Right lung (tissue), 5 donors: ENCODE measurements around the gene LPAR3. TPM values are rescaled to one million over a fixed set of nuclear protein-coding genes. Genes with fewer than 3 reads are reported as not detected.
A peak's percentile ranks its signal among the peaks of the same experiment; 100 is the strongest.

Experiments used
- DNase-seq, 2 donors: peaks; one replicate each; pipeline ENCODE4 v3.0.0-alpha.2; 2013
- polyA plus RNA-seq, 5 donors: library from polyadenylated mRNA; unstranded; fragments of 120-200 nt; gene quantifications; one replicate each; pipeline versions ENCODE4 v1.2.1 to v1.2.3, GENCODE V29; 2013; ENCODE audit warnings: inconsistent platforms in 1 of 5, low replicate concordance in 1 of 5; ENCODE audit not compliant: insufficient read length in 5 of 5, insufficient read depth in 1 of 5

LPAR3 gene
- polyA plus RNA-seq, 5 donors: 1.1 to 3.2 (median 2.1) TPM

DNA sequence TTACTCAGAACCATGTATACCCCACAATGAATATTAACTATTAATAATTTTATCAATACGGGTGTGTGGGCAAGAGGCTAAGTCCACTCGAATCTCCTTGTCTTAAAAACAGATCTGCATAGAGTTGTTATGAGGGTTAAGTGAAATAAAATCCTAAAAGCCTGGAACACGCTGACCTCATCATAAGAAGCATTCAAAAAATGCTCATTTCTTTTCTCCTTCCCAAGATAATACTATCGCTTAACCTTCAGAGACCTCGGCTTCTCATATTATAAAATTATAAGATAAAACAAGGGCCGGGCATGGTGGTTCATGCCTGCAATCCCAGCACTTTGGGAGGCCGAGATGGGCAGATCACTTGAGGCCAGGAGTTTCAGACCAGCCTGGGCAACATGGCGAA lies 35.1 kb downstream of the LPAR3 start:
- no peak for DNase-seq

DNA sequence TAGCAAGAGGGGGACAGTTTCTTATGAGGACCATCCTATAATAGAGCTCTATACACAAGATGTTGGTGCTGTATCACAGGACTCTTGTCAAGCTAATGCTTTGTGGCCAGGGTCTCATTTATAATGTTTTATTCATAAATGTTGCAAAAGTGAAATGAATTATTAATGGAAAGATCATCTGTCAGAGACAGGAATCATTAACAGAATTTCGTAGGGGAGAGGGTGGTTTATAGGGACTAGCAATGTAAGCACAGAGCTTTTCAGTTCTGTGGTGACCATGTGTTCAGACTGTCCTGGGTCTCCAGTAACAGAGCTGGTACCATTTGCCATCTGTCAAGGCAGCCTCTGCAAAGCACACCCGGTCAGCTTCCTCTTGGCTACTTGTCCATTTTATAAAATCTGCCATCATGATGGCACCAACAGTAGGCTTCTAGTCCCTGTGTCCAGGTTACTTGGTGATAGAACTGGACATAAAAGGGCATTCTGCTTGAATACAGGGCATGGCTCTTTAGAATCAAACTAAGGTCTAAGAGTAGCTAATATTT lies 36.2 kb downstream of the LPAR3 start:
- DNase-seq: no peak

DNA sequence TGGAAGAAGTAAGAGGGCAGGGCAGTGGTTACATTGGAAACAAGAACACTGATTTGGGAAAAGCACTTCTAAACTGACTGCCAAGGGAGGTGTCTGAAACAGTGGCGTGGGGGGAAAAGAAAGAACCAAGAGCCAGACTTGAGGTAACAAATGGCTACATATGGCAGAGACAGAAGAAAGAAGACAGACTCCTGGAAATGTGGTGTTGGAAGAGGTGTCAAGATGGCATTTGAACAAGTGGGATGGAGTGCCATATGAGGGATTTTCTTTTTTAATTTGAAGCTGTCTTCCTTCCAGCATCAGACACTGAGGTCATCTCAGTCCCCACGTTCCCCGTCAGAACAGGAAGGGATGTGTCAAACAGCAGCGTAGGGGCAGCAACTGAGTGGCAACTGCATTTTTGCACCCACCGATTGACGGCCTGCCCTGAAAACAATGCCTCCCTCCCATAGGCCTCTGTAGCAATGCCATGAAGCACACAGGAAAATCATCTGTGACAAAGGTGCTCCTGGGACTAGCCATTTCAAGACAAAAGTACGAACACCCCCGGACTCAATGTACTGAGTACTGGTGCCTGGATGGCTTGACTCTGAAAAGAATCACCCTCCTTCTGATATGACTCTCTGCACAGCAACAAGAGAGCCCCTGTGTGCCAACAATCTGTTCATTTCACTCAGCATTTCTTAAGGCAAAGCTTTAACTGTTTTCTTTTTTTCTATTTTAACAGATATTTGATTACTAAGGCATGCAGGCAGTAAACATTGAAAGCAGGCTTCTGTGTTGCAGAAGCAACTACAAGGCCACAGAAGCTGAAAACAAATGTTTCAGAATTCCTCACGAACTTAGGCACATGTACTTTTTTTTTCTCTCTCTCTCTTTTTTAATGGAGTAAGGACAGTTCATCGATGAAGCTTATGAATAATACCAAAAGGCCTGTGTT lies 37.0 kb downstream of the LPAR3 start:
- no peak for DNase-seq

DNA sequence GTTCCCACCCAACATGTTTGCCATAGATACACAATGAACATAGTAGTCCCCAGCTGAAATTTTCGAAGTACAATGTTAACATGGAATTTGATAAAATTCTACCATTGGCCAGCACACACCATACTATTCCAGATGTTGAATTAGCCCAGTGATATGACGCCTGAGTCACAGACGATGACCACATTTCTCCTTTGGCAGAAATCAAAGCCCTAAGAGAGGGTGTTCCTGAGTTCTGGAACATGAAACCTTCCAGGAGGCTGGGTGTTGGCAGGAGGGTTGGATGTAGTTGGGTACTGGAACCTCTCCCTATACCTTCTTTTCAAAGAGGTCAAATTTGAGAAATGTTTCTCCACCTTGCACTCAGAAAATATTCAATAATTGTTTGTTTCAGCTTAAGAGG lies 37.8 kb downstream of the LPAR3 start:
- DNase-seq: no peak

DNA sequence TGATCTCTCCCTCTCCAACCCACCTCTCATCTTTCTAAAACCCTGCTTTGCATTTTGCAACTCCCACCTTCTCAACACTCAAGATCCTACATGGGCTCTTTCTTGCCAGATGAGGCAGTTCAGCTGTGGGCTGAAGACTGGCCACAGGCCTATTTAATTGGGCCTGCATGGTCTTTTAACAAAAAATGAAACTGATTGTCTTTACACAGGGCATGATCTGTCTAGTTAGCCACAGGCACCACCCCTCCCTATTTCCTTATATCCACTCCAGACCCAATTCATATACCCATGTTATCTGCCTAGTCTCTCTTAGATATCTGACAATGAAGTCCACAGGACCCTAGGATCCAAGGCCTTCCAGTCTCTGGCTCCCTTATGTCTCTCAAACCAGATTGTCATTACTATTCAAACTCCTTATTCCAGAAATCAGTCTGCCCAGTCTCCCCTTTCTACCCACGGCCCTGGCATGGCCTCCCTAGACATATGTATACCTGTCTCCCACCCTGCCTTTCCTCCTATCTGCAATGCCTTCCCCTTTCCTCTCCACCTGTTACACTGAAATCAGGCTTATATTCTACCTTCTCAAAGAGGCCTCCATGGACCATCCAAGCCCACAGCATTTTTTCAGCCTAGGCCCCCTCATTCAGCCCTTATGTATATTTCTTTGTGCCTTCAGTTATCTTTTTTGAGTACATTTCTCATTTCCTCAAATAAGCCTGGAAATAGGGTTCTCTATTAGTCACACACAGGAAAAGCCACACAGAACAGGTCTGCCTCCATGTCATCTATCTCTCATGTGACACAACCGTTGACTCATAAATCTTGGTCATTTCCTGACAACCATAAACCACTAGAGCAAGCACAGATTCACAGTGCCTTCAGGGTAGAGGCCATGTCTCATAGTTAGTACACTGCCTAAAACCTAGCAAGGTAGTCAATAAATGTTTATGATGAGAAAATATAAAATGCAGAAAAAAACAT lies 39.0 kb downstream of the LPAR3 start:
- DNase-seq: no peak

DNA sequence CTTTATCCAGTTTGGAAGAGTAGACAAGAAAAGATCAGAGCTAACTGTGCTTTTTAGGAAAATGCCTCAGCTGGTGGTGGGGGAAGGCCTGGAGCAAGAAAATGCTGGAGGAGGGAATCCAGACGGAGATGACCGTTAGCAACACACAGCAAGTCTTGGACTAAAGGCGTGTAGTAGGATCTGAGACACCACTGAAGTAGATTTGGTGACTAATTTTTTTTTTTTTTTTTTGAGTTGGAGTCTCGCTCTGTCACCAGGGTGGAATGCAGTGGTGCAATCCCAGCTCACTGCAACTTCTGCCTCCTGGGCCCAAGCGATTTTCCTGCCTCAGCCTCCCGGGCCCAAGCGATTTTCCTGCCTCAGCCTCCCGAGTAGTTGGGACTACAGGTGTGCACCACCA lies 41.2 kb downstream of the LPAR3 start:
- no peak for DNase-seq

DNA sequence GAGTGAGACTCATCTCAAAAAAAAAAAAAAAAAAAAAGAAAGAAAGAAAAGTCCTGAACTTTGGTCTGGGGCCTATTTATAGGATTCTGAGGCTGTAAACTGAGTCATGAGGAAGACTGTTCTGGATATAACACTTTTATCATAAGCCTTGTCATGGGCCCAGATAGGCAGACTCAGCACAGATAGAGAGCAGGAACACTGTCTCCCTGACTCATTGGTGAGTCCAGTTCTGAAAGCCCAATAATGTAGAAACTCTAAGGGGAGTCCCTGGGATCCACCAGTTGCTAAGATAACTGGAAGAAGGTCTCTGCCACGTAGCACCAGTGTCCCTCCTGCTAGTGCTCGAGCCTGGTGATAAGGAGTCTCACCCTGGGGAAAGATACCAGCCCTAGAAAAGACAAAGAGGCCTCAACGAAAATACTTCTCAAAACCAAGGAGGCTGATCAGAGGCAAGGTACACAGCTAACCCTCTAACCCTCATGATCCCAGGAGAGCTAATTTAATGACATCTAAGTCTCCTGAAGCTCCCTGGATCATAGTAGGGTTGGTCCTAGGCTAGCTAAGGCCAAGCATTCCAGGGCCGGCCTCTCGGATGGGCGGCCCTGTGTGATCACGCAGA lies 43.5 kb downstream of the LPAR3 start:
- DNase-seq: no peak

DNA sequence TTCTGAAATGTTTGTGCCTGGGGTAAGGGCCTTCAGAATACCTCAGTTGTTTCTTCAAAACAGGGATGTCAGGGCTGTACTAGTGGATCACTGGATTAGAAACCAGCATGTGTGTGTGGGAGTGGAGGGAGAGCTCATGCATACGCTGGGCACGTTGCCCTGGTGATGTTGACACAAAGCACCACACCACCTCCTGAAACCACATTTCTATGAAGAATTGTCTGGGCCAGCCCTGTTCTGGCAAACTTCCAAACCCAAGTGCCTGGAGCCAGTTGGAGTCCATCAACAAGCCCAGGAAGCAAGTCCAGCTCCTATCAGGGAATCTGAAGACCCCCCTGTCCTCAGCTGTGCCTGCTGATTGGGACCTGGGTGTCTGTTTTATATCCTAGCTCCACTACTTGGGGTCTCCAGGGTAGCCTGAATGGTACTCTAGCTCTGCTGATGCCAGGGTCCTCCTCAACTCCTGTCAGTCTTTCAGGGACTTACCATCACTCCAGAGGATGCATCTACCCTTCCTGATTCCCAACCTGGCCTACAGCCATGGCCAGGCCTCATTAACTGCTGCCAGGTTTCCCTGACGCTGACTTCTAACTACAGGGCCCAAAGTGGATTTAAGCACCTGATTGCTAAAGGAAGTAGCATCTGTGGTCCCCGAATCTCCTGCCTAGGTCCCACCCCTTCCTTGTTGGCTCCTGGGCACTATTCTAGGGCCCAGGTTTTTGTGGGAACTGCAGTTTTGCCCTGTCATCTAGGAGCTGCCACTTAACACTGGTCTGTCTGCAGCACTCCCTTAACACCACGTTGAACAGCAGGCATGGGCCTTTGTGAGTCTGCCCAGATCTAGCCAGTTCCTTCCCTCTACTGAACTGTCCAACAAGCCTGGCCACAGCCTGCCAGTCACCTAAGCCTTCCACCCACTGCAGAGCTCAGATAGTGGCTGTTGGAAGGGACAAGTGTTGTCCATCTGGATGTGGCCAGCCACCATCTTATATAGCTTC lies 45.5 kb downstream of the LPAR3 start:
- peak; percentile 77 to 82 for DNase-seq

DNA sequence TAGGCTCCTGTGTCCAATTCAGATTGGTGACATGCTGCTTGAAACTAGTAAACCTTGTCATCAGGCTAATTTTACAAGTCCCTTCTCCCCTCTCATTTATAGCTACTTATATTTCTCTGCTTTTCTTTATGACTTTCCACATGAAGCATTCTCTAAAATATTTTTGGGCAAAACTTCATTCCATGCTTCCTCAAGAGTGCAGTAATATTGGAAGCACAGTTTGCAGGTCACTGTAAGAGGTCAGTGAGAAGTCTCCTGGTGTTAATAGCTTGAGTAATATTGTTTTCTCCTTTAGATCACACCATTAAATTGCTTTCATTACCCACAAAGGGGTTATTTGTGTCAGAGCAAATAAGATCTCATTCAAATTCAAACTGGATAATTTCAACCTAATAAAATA lies 46.6 kb downstream of the LPAR3 start:
- no peak for DNase-seq

DNA sequence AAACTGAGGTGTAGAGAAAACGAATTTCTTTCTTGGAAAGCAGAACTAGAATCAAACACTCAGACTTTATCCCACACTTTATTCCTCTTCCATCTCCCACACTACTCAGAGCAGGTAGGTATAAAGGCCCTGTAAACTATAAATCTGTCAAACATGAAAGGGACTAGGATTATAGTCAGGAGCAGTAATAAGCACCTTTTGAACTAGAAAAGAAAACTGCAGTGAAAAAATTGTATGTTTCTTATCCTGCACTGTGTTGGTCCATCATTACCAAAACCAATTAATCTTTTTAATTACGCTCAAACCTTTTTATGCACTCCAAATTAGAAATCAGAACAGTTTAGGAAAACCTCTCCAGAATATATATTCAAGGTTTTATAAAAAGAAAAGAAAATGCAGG lies 47.6 kb downstream of the LPAR3 start:
- DNase-seq: no peak

DNA sequence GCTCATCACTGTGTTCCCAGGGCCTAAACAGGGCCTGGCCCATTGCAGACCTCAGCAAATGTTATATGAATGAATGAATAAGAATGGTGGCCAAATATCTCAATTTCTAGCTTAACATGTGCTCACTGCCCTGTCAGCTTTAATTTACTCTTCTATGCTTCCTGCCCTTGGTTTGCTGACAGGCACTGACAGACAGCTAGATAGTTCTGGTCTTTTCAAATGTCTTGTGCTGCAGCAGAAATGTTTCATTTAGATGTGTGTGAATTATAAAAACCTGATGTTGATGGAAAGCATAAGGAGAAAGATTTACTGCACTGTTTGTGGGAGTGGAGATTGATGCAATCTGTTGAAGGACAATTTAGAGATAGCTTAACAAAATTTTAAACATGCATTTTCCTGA lies 48.9 kb downstream of the LPAR3 start:
- no peak for DNase-seq

DNA sequence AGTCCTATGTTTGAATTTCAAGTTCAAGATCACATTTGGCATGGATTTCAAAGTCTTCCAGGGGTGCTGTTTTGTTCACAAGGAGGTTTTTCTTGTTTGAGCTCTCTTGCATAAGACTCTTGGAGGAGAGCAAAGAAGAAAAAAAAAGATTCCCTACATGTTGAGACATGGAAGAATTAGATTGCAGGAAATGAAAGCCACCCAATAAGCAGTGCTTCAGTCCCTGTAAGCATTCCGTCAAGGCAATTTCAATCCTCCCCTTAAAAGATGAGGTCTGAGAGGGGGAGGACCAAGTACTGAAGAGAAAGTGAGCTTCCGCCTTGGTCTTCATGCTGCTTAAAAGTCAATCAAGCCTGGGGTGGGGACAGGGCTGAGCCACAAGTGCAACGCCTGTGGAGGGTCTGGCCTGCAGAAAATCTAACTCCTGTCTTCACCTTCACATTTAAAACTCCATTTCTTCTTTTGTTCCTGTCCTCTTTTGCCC lies 50.2 kb downstream of the LPAR3 start:
- DNase-seq: peak; percentile 33 to 45

DNA sequence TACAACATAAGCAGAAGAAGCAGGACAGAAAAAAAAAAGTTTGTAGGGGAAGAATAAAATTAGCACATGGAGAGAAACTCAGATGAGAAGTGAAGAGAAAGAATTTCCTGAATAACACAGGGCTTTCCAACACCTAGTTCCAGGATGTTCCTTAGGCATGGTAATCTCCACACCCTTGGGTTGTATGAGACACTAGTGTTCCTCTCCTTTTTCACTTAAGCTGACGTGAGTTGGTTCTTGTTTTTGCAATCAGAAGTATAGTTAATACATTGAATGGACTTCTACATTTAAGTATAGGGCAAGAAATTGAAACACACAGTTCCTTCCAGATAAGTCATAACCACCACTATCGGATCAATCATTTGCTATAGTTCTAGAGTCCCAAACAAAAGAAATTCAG lies 51.0 kb downstream of the LPAR3 start:
- no peak for DNase-seq

DNA sequence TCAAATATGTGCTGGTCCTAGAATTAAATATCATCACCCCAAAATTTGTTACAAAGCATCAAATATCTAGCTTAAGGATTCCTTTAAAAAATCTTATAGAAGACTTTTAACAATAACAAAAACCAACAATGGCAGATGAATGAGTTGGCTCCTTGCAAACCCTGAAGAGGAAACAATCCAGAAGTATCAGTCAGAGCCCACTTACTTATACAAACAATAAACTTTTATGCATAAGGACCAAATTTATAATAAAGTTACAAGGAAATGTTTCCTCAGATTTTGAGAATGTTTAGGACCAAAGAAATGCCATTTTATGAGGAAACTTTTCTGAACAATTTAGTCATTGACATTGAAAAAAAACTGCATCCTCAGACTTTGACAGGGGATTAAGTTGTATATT lies 52.7 kb downstream of the LPAR3 start:
- DNase-seq: no peak

DNA sequence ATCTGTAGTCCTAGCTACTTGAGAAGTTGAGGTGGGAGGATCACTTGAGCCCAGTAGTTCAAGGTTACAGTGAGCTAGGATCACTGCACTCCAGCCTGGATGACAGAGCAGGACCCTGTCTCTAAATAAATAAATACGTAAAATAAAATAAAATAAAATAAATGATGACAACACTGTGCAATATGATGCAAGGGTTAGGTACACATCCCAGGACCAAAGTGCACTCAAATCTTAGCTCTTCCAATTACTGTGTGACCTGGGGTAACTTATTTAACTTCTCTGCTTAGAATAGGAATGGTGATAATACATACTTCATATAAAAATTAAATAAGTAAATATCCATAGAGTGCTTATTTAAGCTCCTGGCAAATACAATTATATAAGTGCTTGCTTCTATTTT lies 53.5 kb downstream of the LPAR3 start:
- DNase-seq: no peak

DNA sequence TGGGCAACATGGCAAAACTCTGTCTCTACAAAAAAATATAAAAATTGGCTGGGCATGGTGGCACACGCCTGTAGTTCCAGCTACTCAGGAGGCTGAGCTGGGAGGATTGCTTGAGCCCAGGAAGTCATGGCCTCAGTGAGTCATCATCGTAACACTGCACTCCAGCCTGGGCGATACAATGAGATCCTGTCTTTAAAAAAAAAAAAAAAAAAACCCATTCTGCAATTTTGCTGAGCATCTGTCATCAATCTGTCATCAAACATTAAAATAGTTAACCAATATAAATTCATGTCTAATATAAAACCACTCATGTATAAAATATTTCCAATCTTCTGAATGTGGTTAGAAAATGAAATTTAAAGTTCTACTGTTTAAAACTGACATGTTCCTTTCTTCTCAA lies 56.9 kb downstream of the LPAR3 start:
- DNase-seq: no peak

DNA sequence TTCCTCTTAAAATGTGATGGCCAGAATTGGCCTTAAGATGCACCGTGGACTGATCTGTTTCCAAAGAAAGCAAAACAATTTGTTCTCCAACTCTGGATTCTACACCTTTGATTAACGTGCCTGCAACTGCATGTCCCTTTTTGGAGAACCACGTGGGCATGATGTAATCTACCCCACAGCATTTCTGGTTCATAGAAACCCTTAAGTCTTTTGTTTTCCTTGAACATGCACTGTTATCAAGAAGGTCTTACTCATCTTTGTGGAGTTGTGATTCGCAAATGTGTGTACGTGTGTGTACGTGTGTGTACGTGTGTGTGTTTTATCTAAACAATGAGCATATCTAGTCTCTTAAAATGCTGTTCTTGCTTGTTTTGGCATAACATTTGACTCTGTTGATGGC lies 57.8 kb downstream of the LPAR3 start:
- no peak for DNase-seq

DNA sequence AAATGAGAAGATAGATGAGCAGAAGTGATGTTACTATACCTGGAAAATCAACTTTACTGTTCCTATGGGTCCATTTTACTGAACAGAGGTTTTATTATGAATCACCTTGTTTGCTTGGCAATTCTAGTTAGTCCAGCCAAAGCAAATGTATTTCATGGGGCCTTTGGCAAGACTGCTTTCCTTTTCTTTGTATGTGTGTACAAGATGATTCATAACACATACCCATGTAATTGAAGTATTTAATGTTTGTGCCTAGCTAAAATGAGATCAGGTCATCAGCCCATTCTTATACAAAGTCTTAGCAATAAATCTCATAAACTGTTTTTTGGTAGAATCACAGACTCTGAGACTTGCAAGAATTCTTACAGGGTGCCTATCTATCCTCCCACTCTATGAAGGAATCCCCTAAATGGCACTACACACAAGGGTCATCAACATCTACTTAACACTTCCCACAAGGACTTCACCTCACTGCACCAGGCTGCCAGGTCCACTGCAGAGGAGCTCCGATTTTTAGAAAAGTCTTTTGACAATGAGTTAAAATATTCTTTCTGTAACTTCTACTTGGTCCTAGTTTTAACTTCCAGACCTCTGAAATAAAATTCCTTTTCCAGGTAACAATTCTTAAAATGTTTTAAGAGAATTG lies 58.5 kb downstream of the LPAR3 start:
- no peak for DNase-seq

DNA sequence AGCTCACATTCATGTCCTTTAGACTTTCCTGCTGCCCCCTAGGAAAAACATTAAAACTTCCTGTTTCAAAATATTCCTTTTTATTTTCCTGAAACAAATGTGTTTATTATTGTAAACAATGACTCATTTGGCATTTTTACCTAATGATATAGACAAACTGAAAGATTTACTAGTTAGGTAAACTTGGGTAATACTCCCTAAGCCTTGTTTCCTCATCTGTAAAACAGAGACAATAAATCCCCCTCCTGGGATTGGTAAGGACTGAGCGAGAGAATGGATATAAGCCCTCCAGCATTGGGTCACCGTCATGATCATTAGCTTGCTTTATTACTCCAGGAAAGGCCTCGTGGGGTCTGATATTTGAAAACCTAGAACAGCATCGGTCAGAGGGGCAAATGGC lies 59.8 kb downstream of the LPAR3 start:
- no peak for DNase-seq

DNA sequence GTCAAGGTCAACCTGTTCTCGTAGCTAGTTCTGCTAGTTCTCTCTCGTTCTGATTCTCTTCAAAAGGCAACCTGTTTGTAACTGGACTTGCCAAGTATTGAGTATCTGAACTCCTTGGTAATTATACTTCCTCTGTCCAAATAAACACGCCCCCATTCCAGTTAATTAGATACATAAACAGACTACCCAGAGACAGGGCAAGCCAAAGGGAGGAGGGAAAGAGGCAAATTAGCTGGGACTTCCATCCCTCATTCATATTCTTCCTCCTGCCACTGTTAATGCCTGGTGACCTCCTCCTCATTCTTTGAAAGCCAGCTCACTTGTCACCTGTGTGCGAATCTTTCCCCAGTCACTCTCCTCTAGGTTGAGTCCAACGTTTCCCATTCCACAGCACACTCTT lies 62.9 kb downstream of the LPAR3 start:
- no peak for DNase-seq
